NCI-H2196 treated with DMSO at 0.1 percent for 48 hours (cell line): ENCODE results near the gene NT5M.
"Not testable (repeated sequence)": the region's sequence is repeated elsewhere in the genome, so short reads cannot be mapped to it uniquely, and the experiment has no call there.

Experiments
- DNase-seq: peaks from one replicate; lab custom pipeline; 2025; ENCODE audit not compliant: unreplicated experiment; lab: John Stamatoyannopoulos, UW

Gene NT5M

GRCh38 chr17:17303010-17303846, at the start of gene NT5M:
NT5M (plus strand) TSS chr17:17303373; CDS start chr17:17303551, 178 bp downstream.
- peak; percentile 4 for DNase-seq

- no peak for DNase-seq
Measured at GRCh38 chr17:17253406-17253805, 49.8 kb upstream of the NT5M start.

GRCh38 chr17:17254036-17254435, 49.1 kb upstream of the NT5M start:
- no peak for DNase-seq

- not testable (repeated sequence) for DNase-seq
Measured at GRCh38 chr17:17255689-17256088, 47.5 kb upstream of the NT5M start.

GRCh38 chr17:17256316-17256715, 46.9 kb upstream of the NT5M start:
- no peak for DNase-seq

- no peak for DNase-seq
Measured at GRCh38 chr17:17258011-17258410, 45.2 kb upstream of the NT5M start.

- no peak for DNase-seq
Measured at GRCh38 chr17:17258998-17259397, 44.2 kb upstream of the NT5M start.

- DNase-seq, result peak; percentile 10
Measured at GRCh38 chr17:17264430-17264829, 38.7 kb upstream of the NT5M start.

GRCh38 chr17:17269926-17270773, 33.0 kb upstream of the NT5M start:
- no peak for DNase-seq

GRCh38 chr17:17275971-17276370, 27.2 kb upstream of the NT5M start:
- no peak for DNase-seq

- not testable (repeated sequence) for DNase-seq
Measured at GRCh38 chr17:17277431-17277830, 25.7 kb upstream of the NT5M start.

- DNase-seq, result no peak
Measured at GRCh38 chr17:17279316-17279715, 23.9 kb upstream of the NT5M start.

- DNase-seq, result peak; percentile 71
Measured at GRCh38 chr17:17280613-17281549, 22.3 kb upstream of the NT5M start, which contains the start of gene COPS3. COPS3 (minus strand) TSS chr17:17281246; CDS start chr17:17281186, 60 bp downstream.

GRCh38 chr17:17285951-17286350, 17.2 kb upstream of the NT5M start:
- DNase-seq, result no peak

GRCh38 chr17:17289086-17289485, 14.1 kb upstream of the NT5M start:
- DNase-seq, result no peak

GRCh38 chr17:17289701-17290100, 13.5 kb upstream of the NT5M start:
- no peak for DNase-seq

- no peak for DNase-seq
Measured at GRCh38 chr17:17295141-17295540, 8.0 kb upstream of the NT5M start.

- DNase-seq, result no peak
Measured at GRCh38 chr17:17297217-17297616, 6.0 kb upstream of the NT5M start.

- no peak for DNase-seq
Measured at GRCh38 chr17:17298108-17298507, 5.1 kb upstream of the NT5M start.

- DNase-seq, result no peak
Measured at GRCh38 chr17:17300624-17301568, 2.3 kb upstream of the NT5M start.
